ENCODE data around the gene WFIKKN2.
"Not testable (repeated sequence)": the region's sequence is repeated elsewhere in the genome, so short reads cannot be mapped to it uniquely, and the experiment has no call there.

The WFIKKN2 gene

GRCh38 chr17:50856431-50856830 lies 21.0 kb downstream of the WFIKKN2 start:
- no peak for DNase-seq (ENCODE audit: low spot score)

- DNase-seq (ENCODE audit: low spot score): no peak
These were observed 23.3 kb downstream of the WFIKKN2 start for GRCh38 chr17:50858486-50859225.

- DNase-seq (ENCODE audit: low spot score): not testable (repeated sequence)
These were observed 24.3 kb downstream of the WFIKKN2 start for GRCh38 chr17:50859727-50860126.

GRCh38 chr17:50861334-50861676 lies 25.9 kb downstream of the WFIKKN2 start:
- no peak for DNase-seq (ENCODE audit: low spot score)

- no peak for DNase-seq (ENCODE audit: low spot score)
These were observed 26.6 kb downstream of the WFIKKN2 start for GRCh38 chr17:50861822-50862528.

GRCh38 chr17:50863221-50863843 lies 27.9 kb downstream of the WFIKKN2 start:
- peak; percentile 73 for DNase-seq (ENCODE audit: low spot score)

GRCh38 chr17:50863931-50864330 lies 28.5 kb downstream of the WFIKKN2 start:
- no peak for DNase-seq (ENCODE audit: low spot score)

- no peak for DNase-seq (ENCODE audit: low spot score)
These were observed 29.3 kb downstream of the WFIKKN2 start for GRCh38 chr17:50864747-50865059.

- DNase-seq (ENCODE audit: low spot score): peak; percentile 74
These were observed 29.9 kb downstream of the WFIKKN2 start for GRCh38 chr17:50865060-50865867.

GRCh38 chr17:50865868-50866260 lies 30.5 kb downstream of the WFIKKN2 start:
- no peak for DNase-seq (ENCODE audit: low spot score)

- peak; percentile 93 for DNase-seq (ENCODE audit: low spot score)
These were observed 31.0 kb downstream of the WFIKKN2 start, which contains the start of gene TOB1 for GRCh38 chr17:50866261-50866949. TSS of gene TOB1 (minus strand) at chr17:50866354. CDS start at chr17:50864017, 2,337 bp downstream.

- DNase-seq (ENCODE audit: low spot score): no peak
These were observed 31.6 kb downstream of the WFIKKN2 start for GRCh38 chr17:50866950-50867362.

GRCh38 chr17:50867363-50868139 lies 32.2 kb downstream of the WFIKKN2 start:
- peak; percentile 91 for DNase-seq (ENCODE audit: low spot score)

GRCh38 chr17:50868140-50868438 lies 32.7 kb downstream of the WFIKKN2 start:
- no peak for DNase-seq (ENCODE audit: low spot score)

- DNase-seq (ENCODE audit: low spot score): no peak
These were observed 33.2 kb downstream of the WFIKKN2 start for GRCh38 chr17:50868602-50869001.

GRCh38 chr17:50871364-50871763 lies 36.0 kb downstream of the WFIKKN2 start:
- DNase-seq (ENCODE audit: low spot score): no peak

GRCh38 chr17:50871898-50872297 lies 36.5 kb downstream of the WFIKKN2 start:
- DNase-seq (ENCODE audit: low spot score): no peak

GRCh38 chr17:50872710-50873424 lies 37.5 kb downstream of the WFIKKN2 start:
- no peak for DNase-seq (ENCODE audit: low spot score)

GRCh38 chr17:50875074-50875473 lies 39.7 kb downstream of the WFIKKN2 start:
- no peak for DNase-seq (ENCODE audit: low spot score)

- DNase-seq (ENCODE audit: low spot score): not testable (repeated sequence)
These were observed 41.7 kb downstream of the WFIKKN2 start for GRCh38 chr17:50877042-50877441.

All from hematopoietic multipotent progenitor cell treated with erythropoietin and hydrocortisone succinate and interleukin-3 and kit ligand, for 17 days (in vitro differentiated cells).